GM12892 (cell line): ENCODE results near the gene GPR37.

Experiments
- POLR2A ChIP-seq: IDR thresholded peaks from 2 replicates; pipeline ENCODE4 v1.6.1; 2011; ENCODE audit warnings: low read depth, low read length, control low read depth
- TAF1 ChIP-seq: IDR thresholded peaks from 2 replicates; pipeline ENCODE4 v1.6.1; 2011; ENCODE audit warnings: low read depth, mild to moderate bottlenecking, control low read depth, low read length, borderline replicate concordance

GRCh38 chr7:124752310-124752709, 13.3 kb downstream of the GPR37 start:
- TF ChIP-seq TAF1 (no peak), POLR2A (no peak)
